HepG2 (cell line): ENCODE measurements around the gene HS3ST5. TPM values are rescaled to one million over a fixed set of nuclear protein-coding genes. Genes with fewer than 3 reads are reported as not detected.

Experiments used
- ATAC-seq: fragments of 200-7000 bp; cut with Tn5 transposase; 3 replicates; pipeline ENCODE4 v1.9.1; 2020; ENCODE audit warnings: mild to moderate bottlenecking, moderate library complexity
- BruUV-seq: library from RNA; stranded (reverse); fragments of 400-500 nt; replicated peaks from 2 replicates; lab custom pipeline; 2021; lab: Mats Ljungman, UMichigan
- CTCF ChIA-PET: fragments of 300-600 bp; formaldehyde crosslinking; extraction: SDS; loops from one replicate; lab custom pipeline; 2021; ENCODE audit warnings: low total read pairs, inconsistent platforms, low intra/inter-chr PET ratio; lab: Yijun Ruan, JAX
- POLR2A ChIA-PET: fragments of 350-600 bp; sonication (Branson Sonifier 250); formaldehyde crosslinking; loops from one replicate; lab custom pipeline; 2020; ENCODE audit warnings: antibody characterized with exemption, inconsistent platforms; lab: Yijun Ruan, JAX
- DNase-seq: peaks from one replicate; pipeline ENCODE4 v3.0.0-alpha.2; 2015; ENCODE audit warnings: low spot score
- FAIRE-seq: peaks from 3 replicates; lab custom pipeline; 2011; peaks lifted over from hg19 to GRCh38; lab: Jason Lieb, UNC
- H2AFZ ChIP-seq: one replicate; pipeline ENCODE4 v1.6.1; 2011; ENCODE audit warnings: low read length, inconsistent platforms
- H3K27ac ChIP-seq: fragments of 300-600 bp; 3 replicates; pipeline ENCODE4 v1.8.0; 2011; ENCODE audit warnings: mixed run types, mild to moderate bottlenecking, mixed read lengths, low read length, inconsistent platforms; ENCODE audit not compliant: insufficient read depth; ENCODE audit errors: extremely low read length
- H3K27me3 ChIP-seq, 2 experiments: fragments of 200-600 bp in 1 of 2; 2 replicates in 1 of 2; 3 replicates in 1 of 2; pipeline versions ENCODE4 v1.6.0 to v1.8.0; 2011; ENCODE audit warnings: low read length in 2 of 2, mild to moderate bottlenecking in 2 of 2, moderate library complexity in 2 of 2, inconsistent platforms in 1 of 2; ENCODE audit not compliant: insufficient read depth in 2 of 2, control insufficient read depth in 1 of 2
- H3K36me3 ChIP-seq, 2 experiments: fragments of 200-600 bp in 1 of 2; replicated peaks in 1 of 2; 2 replicates in 1 of 2; 3 replicates in 1 of 2; pipeline versions ENCODE4 v1.5.1 to v1.8.0; 2011; ENCODE audit warnings: low read length in 2 of 2, inconsistent platforms in 1 of 2; ENCODE audit not compliant: insufficient read depth in 2 of 2, control insufficient read depth in 1 of 2
- H3K4me1 ChIP-seq: 2 replicates; pipeline ENCODE4 v1.5.1; 2012; ENCODE audit warnings: low read length, inconsistent platforms; ENCODE audit not compliant: insufficient read depth
- H3K4me2 ChIP-seq: 2 replicates; pipeline ENCODE4 v1.6.0; 2011; ENCODE audit warnings: low read depth, low read length, inconsistent platforms
- H3K4me3 ChIP-seq, 3 experiments: fragments of 200-600 bp in 1 of 3; sonication (generic), shearing (Covaris generic) in 1 of 3; replicated peaks in 1 of 3; 2 replicates each; pipeline ENCODE4 v1.5.1; 2011 to 2016; ENCODE audit warnings: low read length in 3 of 3, inconsistent platforms in 2 of 3, low read depth in 2 of 3, mild to moderate bottlenecking in 2 of 3, control low read depth in 1 of 3, mixed read lengths in 1 of 3; ENCODE audit not compliant: insufficient read depth in 1 of 3
- H3K79me2 ChIP-seq: one replicate; pipeline ENCODE4 v1.6.1; 2011; ENCODE audit warnings: low read length, inconsistent platforms; ENCODE audit not compliant: insufficient read depth
- H3K9ac ChIP-seq: 2 replicates; pipeline ENCODE4 v1.6.0; 2011; ENCODE audit warnings: mild to moderate bottlenecking, low read depth, low read length, inconsistent platforms; ENCODE audit not compliant: insufficient read depth
- H3K9me3 ChIP-seq: 2 replicates; pipeline ENCODE4 v1.5.1; 2012; ENCODE audit warnings: mild to moderate bottlenecking, low read length
- H4K20me1 ChIP-seq: 2 replicates; pipeline ENCODE4 v1.6.0; 2011; ENCODE audit warnings: inconsistent platforms, mild to moderate bottlenecking, low read length, moderate library complexity; ENCODE audit not compliant: insufficient read depth
- ELF4 ChIP-seq: sonication (generic); formaldehyde crosslinking; IDR thresholded peaks from 2 replicates; pipeline ENCODE4 v1.5.0; 2020; ENCODE audit warnings: missing genetic modification reagents, mild to moderate bottlenecking, moderate library complexity, borderline replicate concordance
- GRHL1 ChIP-seq: sonication (generic); formaldehyde crosslinking; conservative IDR thresholded peaks from 2 replicates; pipeline ENCODE4 v1.8.0; 2022; ENCODE audit warnings: missing genetic modification reagents
- HOXA3 ChIP-seq: sonication (generic); formaldehyde crosslinking; IDR thresholded peaks from 2 replicates; pipeline ENCODE4 v1.5.0; 2020; ENCODE audit warnings: missing genetic modification reagents
- KDM4B ChIP-seq: sonication (generic); formaldehyde crosslinking; IDR thresholded peaks from 2 replicates; pipeline ENCODE4 v1.4.0; 2020; ENCODE audit warnings: missing genetic modification reagents
- PAX8 ChIP-seq: sonication (generic); formaldehyde crosslinking; IDR thresholded peaks from 2 replicates; pipeline ENCODE4 v1.8.0; 2022; ENCODE audit warnings: mild to moderate bottlenecking, missing genetic modification reagents, borderline replicate concordance
- PRDM4 ChIP-seq: sonication (generic); formaldehyde crosslinking; IDR thresholded peaks from 2 replicates; pipeline ENCODE4 v1.9.0; 2021; ENCODE audit warnings: missing genetic modification reagents, borderline replicate concordance
- RARA ChIP-seq: IDR thresholded peaks from 2 replicates; pipeline ENCODE4 v1.6.1; 2016; ENCODE audit warnings: missing genetic modification reagents, missing compliant biosample characterization
- SMC3 ChIP-seq: IDR thresholded peaks from 2 replicates; pipeline ENCODE4 v1.6.1; 2011; ENCODE audit warnings: low read length, improper control_type of control experiment
- TMF1 ChIP-seq: sonication (generic); formaldehyde crosslinking; IDR thresholded peaks from 2 replicates; pipeline ENCODE4 v1.8.1; 2022; ENCODE audit warnings: low read depth, missing genetic modification reagents
- U2AF1 ChIP-seq: fragments of 200-400 bp; formaldehyde crosslinking; optimal IDR thresholded peaks from 2 replicates; pipeline ENCODE3; 2017; ENCODE audit warnings: mild to moderate bottlenecking, low read depth, low read length
- ZBTB49 ChIP-seq: sonication (generic); formaldehyde crosslinking; IDR thresholded peaks from 2 replicates; pipeline ENCODE4 v1.4.0; 2020; ENCODE audit warnings: missing genetic modification reagents, borderline replicate concordance
- ZFX ChIP-seq: sonication (generic); formaldehyde crosslinking; IDR thresholded peaks from 2 replicates; pipeline ENCODE4 v1.4.0; 2020; ENCODE audit warnings: mild to moderate bottlenecking, low read depth, missing genetic modification reagents, moderate library complexity
- ZNF589 ChIP-seq: sonication (generic); formaldehyde crosslinking; conservative IDR thresholded peaks from 2 replicates; pipeline ENCODE4 v1.8.0; 2022; ENCODE audit warnings: mild to moderate bottlenecking, moderate library complexity, missing genetic modification reagents
- ZNF614 ChIP-seq: IDR thresholded peaks from 2 replicates; pipeline ENCODE4 v1.6.1; 2018; ENCODE audit warnings: missing biosample characterization, missing genetic modification reagents, inconsistent platforms, borderline replicate concordance
- ZNF772 ChIP-seq: sonication (generic); formaldehyde crosslinking; IDR thresholded peaks from 2 replicates; pipeline ENCODE4 v1.5.0; 2020; ENCODE audit warnings: mild to moderate bottlenecking, missing genetic modification reagents
- WGBS: methylation state at CpG from one replicate; pipeline ENCODE4 v1.1.6; 2017; ENCODE audit warnings: low lambda C conversion rate; 5-methylcytosine and 5-hydroxymethylcytosine counted together
- in situ Hi-C: cut with HindIII; loops from 2 replicates; pipeline ENCODE4 v1.10.0; 2017; ENCODE audit warnings: low pct_unique_long_range_greater_than_20kb; ENCODE audit not compliant: extremely low pct_ligation_motif_present
- intact Hi-C: fragments of 100-400 bp; cut with micrococcal nuclease; formaldehyde crosslinking; loops from one replicate; pipeline ENCODE4 v1.10.0; 2022; ENCODE audit not compliant: unreplicated experiment
- polyA plus RNA-seq, 8 experiments: library from polyadenylated mRNA; depleted of rRNA in 3 of 8; stranded (reverse) in 7 of 8; unstranded in 1 of 8; fragments of >200 nt; fragmentation: Illumina TruSeq in 4 of 8; extraction: Trizol in 4 of 8; gene quantifications; 2 replicates each; pipeline versions ENCODE4 v1.2.1 to v1.2.3, GENCODE V29; 2011 to 2016; ENCODE audit warnings: low read depth in 4 of 8, missing spikeins in 1 of 8, mixed read lengths in 1 of 8; ENCODE audit not compliant: insufficient read depth in 1 of 8
- total RNA-seq, 5 experiments: library from RNA; depleted of rRNA; stranded (reverse); fragments of >200 nt; fragmentation: Illumina TruSeq; extraction: Trizol; gene quantifications; 2 replicates each; pipeline ENCODE4 v1.2.3, GENCODE V29; 2016; ENCODE audit warnings: low read depth in 1 of 5

HS3ST5 gene
- total and polyA plus RNA-seq, 2 of the 13 experiments (the other 11 are each of a cell fraction or from before 2014, with no cell fraction given), result 1.1 to 1.6 TPM

- Histone ChIP-seq H3K4me1 (peaks cover 40% of the 10 kb centered on the region), H3K4me3 (no peak overlapping the region)
- TF ChIP-seq ZFX (CRISPR knock-in tag) (no peak), PRDM4 (no peak), PAX8 (CRISPR knock-in tag) (no peak), RARA (CRISPR knock-in tag) (no peak), ZBTB49 (CRISPR knock-in tag) (no peak), TMF1 (no peak), ELF4 (no peak), ZNF614 (CRISPR knock-in tag) (no peak), U2AF1 (no peak), SMC3 (no peak), ZNF589 (no peak), GRHL1 (CRISPR knock-in tag) (no peak), ZNF772 (CRISPR knock-in tag) (no peak), KDM4B (CRISPR knock-in tag) (no peak), HOXA3 (CRISPR knock-in tag) (no peak)
- TF ChIP-seq, all 625 proteins: peak for 0
- no peak for ATAC-seq
- no TSS peak for BruUV-seq
- no peak for FAIRE-seq
- ChIA-PET CTCF (no interaction called here), POLR2A (no interaction called here)
- Histone ChIP-seq H3K9me3 (no peaks in the 10 kb centered on the region), H3K9ac (no peak overlapping the region), H3K27ac (no peak overlapping the region), H3K4me2 (no peak overlapping the region), H3K36me3 (no peaks in the 10 kb centered on the region), H2AFZ (no peak overlapping the region), H3K27me3 (no peaks in the 10 kb centered on the region), H4K20me1 (no peaks in the 10 kb centered on the region), H3K79me2 (no peaks in the 10 kb centered on the region)
- no peak for DNase-seq
- intact Hi-C loops (loop anchor here (5.0 kb wide), 1 partner anchor 48 kb away; no protein-coding TSS in a partner anchor), in situ Hi-C loops (no loop called here)
- 99% methylated on average over 4 of the region's 4 CpGs for WGBS
These were observed 188.0 kb downstream of the HS3ST5 start for GRCh38 chr6:114154812-114155211.
